ENCODE results near the gene SPATA3.
"Not testable (repeated sequence)": the region's sequence is repeated elsewhere in the genome, so short reads cannot be mapped to it uniquely, and the experiment has no call there.

SPATA3 gene

DNA sequence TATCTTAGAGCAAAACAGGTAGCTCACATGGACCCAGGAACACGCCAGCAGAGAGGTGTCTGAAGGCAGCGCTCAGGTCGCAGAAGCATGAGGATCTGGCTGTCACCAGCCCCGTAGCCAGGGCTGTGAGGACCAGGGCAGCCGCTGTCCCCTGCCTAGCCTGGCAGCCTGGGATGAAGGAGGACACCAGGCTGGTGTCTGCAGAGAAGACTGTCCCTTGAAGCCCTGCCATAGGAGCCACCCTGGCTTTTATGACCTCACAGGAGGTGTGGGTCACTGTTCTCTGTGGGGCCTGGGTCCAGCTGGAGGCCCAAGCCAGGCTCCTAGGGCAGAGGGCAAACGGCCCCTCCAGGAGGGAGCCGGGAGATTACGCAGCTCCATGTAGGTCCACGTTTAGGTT is at the start of gene SPATA3:
Gene SPATA3 (plus strand): TSS at position 301 of the 400 bp plus-strand sequence. CDS start 113 bp downstream, outside the sequence.
- DNase-seq = no peak

DNA sequence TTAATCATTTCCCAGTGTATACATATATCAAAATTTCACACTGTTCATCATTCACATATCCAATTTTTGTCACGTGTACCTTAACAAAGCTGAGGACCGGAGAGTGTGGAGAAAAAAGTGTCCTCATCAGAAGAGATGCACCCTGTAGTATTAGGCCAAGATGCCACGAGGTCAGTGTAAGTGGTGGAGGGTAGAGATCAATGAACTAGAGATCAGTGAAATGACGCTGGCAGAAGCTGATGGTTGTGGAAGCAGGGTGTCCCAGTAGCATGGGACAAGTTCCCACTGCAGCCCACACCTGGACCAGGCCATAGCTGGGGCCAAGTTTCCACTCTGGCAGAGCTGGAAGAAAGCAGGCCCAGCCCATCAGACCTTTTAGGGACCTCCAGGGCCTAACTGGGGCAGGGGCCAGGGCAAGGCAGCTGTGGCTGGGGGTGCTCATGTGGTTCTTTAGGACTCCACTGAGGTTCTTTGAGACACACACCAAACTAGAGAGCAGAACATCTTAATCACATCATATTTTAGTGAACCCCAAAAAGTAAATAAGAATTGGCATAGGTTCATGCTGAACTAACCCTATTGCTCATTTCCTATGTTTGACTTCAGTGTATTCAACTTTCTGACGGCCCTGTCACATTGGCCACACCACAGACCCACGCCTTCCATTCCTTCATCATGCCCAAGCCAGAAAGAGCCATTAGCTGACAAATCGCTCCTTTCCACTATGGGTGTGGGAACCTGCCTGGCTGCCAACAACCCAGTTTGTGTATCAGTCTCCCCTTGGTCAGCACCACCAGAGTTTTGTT is 49.3 kb upstream of the SPATA3 start:
- DNase-seq = no peak

DNA sequence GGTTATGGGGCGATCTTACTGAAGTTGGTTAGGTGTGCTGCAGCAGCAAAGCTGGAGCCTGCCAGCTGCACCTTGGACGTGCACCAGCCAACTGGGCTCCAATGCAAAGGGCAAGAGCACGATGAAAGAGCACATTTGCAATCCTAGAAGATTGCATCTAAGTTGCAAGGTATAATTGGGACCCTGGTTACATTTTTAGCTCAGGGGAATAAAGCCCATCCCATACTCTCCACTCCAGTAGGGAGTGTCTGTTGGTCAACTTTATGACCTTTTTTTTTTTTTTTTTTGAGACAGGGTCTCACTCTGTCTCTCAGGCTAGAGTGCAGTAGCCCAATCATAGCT is 48.7 kb upstream of the SPATA3 start:
- DNase-seq = no peak

DNA sequence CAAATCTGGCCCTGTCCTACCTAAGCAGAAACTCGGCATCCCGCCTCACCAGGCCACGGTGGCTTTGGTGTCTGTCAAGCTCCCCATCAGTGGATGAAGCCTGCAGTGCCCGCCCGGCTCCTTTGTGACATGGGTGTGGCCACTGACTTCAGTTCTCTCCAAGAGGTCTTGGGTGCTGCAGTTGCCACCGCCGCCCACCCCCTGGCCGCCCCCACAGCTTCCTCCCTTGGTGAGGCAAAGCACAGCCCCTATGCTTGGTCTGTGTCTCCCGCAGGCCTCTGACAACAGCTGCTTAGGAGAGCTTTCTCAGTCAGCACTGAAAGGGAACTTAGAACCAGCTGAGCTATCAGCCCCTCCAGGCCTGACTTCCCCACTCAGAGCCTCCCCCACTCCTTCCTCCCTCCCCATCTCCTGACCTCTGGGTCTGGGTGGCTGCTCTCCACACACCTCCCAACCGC is 48.0 kb upstream of the SPATA3 start:
- DNase-seq = no peak

DNA sequence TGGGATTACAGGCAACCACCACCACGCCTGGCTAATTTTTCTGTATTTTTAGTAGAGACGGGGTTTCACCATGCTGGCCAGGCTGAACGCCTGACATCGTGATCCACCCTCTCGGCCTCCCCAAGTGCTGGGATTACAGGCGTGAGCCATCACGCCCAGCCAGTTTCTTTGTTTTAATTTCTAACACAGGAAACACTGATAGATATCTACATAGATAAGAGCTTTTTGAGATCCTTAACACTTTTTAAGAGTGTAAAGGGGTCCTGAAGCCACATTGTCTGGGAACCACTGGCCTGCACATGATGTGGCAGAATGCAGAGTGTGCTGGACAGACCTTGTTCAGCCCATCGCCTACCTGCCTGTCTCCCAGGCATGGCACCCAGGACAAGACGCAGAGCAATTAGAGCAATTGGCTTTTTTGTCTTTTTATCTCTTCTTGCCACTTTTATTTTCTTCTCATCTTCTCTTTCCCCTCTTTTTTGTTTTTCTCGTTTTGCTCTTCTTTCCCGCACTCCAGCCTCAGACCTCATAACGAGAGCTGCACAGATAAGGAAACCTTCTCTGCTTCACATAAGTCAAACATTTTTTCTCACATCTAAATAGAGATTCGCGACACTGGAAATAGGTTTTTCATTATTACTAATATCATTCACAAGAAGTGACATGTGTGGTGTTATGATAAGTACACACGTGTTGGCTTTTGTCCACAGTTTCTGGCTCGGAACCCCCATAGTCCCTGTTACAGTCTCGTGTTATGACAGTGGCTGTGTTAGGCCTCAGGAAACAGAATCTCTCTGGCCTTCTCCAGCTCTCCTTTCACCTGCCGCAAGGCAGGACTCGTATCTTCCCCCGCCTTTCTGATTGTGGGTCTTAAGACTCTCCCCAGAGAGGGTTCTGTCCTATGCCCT is 45.7 kb upstream of the SPATA3 start:
- DNase-seq = no peak

DNA sequence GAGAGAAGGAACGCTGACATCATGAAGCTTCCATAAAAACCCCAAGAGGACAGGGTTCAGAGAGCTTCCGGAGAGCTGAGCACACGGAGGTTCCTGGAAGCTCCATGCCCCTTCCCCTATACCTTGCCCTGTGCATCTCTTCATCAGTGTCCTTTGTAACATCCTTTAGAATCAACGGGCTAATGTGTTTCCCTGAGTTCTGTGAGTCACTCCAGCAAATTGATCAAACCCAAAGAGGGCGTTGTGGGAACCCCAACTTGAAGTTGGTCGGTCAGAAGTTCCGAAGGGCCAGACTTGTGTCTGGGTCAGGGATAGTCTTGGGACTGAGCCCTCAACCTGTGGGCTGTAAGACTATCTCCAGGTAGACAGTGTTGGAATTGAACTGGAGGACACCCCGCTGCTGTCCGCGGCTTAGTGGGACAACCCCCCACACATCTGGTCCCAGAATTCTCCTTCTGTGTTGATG is 45.0 kb upstream of the SPATA3 start:
- no peak for DNase-seq

DNA sequence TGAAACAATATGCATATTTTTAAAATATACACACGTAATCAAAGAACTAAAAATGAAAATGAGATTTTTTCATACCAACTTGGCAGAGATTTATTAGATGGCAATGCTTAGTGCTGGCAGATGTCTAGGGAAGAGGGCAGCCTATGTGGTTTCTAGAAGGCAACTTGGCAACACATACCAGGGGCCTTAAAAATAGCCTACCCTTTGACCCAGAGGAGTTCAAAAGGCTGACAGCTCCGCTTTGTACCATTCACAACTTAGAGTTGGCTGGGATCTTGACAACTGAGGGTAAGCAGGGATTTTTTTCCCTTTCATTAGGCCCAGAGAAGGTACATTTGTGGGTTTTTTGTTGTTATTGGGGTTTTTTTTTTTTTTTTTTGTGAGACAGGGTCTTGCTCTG is 44.5 kb upstream of the SPATA3 start:
- no peak for DNase-seq

DNA sequence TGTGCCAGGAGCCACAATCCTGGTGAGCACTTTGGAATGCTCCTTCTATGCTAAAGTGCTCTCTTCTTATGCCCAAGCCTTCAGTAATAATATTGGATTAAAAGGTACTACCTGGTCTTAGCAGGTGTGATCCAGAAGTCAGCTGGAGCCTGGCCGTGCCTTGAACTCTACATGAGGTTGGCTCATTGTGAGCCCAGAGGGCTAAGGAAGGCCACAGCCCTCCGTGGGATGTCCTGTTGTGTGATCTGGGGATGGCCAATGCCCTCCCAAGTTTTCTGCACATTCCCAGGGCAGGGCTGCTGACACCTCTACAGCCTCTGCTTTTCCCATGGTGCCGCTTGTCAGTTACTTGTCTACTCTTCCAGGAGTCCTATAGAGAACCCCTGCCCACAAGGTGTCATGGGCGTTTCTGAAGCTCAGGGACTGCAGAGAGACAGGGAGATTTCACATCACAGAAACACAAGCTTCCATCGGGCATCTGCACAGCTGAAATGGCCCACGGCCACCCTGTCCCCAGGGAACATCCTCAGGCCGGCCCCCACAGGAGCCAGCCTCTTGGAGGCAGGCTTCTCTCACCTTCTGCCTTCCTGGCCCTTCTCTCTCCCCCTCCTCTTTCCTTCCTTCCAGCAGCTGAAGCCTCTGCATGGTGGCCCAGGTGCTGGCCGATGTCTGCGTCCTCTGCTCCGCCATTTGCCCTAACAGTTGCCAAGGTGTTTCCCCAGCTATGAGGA is 43.5 kb upstream of the SPATA3 start:
- DNase-seq = no peak

DNA sequence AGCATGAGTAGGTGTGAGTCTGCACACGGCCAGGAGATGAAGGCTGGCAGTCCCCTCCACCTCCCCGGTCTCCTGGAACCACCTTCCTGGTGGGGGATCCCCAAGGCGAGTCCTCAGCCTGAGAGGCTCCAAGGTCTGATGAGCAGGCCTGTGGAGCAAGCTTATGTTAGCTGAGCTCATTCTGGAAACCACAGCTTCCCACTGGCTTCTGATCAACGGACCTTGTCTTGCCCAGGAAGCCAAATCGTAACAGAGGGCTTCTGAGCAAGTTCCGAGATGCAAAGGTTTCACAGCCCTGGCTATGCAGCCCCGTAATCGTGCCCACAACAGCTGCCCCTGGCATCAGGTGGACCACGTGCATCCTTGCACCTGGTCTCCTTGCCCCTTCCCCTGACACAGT is 42.1 kb upstream of the SPATA3 start:
- DNase-seq = no peak

DNA sequence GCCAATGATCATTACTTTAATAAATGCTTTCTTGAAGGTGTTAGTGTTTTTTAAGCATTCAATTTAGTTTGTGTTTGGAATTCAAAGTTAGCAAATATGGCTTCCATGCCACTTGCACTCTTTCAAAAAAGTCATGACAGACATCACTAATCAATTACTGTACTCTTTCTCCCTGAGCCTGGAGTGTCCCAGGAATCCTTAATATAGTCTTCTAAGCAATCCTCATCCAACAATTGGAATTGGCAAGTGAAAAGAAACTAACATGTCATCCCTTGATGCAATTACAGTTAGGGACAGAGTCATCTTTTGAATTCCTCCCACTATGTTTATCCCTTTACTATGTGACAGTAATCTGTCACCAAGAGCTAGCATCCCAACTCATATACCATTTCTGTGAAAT is 41.2 kb upstream of the SPATA3 start:
- DNase-seq = no peak

DNA sequence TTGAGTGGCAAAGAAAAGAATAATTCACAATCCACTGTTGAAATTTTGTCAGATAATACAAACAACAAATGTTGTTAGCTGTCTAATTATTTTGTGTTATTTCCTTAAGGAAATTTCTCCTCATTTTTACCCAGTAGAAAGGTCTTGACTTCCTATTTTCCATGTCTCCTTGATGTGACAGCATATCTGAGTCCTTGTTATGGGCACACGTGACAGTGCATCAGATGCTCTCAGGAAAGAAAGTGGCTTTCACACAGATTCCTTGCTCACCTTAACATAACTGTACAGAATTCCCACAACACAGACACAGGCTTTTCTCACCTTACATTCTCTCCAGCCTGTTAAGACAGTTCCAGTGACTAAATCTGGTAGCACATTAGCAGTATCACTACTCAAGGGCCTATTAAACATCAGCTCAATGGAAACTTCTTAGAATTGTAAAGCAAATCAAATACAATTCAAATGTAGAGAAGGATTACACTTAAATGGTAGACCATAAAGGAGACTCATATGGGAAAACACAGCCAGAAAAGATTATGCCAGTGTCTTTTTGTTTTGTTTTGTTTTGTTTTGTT is 40.7 kb upstream of the SPATA3 start:
- no peak for DNase-seq

DNA sequence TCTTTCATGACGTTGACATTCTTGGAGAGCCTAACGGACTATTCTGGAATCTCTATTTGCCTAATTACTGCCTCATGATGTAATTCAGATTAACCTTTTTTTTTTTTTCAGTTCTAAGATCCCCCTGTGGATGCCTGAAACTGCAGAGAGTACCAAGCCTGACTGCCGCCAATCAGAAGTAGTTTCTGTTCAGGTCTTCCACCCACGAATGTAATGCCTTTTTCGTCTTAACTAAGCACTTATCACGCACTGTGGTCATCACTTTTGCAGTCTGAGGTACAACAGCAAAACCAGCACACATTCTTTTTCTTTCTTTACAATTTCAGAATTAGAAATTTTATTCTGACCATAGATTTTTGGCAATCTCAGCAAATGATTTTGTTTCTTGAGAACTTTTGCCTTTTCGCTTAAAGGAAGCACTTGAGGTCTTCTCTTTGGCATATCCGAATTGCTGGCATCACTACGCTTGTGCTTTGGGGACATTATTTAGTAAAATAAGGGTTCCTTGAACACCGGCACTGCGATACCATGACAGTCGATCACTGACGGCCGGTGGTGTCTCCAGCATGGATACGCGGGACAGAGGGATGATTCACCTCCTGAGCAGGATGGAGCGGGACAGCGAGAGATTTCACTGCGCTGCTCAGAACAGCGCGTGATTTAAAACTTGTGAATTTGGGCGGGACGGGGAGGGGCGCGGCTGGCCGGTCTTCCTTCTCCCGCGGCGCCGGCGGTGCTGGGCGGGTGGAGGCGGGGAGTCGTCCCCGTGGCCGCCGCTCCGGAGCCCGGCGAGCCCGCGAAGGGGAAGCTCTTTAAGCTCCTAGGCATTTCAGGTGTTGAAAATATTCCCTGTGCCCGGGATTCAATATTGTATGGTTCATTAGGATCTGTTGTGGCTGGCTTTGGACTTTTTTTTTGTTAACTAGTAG is 38.8 kb upstream of the SPATA3 start:
- no peak for DNase-seq

DNA sequence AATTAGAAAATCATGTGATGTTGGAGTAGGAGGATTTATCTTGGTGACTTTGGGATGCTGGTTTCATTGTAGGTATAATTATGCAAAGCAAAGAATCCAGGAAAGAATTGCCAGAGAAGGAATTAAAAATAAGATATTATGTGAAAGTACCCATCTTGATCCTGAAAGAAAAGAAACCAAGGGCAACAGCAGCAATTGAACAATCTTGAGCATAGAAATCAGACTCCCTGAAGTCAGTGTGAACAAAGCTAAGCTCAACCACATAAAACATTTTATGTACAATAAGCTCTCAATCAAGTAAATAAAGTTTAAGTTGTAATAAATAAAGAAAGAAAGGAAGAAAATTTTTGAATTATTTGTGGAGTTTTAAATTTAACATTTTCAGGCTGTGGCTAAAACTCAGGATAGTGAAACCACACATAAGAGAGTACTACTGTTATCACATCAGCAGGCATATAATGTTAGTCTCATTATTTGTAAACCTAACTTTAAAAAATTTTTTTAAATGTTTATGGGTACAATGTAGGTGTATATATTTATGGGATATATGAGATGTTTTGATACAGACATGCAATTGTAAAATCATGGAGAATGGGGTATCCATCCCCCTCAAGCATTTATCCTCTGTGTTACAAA is 38.0 kb upstream of the SPATA3 start:
- DNase-seq = no peak

DNA sequence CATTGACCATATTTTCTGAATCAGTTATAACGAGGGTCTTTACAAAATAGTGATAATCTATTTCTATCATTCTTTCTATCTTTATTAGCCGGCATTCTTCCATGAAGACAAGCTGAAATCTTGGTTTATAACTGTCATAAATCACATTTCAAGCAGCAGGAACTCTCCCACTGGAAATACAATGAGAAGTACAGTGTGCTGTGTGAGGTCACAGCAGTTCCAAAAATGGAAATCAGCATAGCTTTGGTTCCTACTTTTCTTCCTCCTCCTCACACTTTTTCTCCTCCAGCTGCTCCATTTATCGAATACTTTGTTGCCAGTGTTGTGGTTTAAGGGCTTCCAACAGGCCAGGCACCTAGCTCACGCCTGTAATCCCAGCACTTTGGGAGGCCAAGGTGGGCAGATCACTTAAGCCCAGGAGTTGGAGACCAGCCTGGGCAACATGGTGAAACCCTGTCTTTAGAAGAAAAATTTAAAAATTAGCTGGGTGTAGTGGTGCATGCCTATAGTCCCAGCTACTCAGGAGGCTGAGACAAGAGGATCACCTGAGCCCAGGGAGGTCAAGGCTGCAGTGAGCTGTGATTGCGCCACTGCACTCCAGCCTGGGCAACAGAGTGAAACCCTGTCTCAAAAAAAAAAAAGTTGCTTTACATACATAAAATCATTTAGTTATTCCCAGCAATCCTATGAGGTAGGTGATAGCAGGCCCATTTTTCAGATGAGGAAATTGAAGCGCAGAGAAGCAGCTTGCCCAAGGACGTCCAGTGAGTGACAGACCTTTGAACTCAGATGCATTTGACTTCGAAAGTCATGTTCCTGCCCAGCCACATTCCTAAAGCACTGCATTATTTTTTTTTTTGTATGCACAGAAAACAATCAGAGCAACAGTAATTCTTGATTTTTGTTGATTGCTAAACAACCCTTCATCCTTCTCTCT is 36.8 kb upstream of the SPATA3 start:
- DNase-seq = no peak

DNA sequence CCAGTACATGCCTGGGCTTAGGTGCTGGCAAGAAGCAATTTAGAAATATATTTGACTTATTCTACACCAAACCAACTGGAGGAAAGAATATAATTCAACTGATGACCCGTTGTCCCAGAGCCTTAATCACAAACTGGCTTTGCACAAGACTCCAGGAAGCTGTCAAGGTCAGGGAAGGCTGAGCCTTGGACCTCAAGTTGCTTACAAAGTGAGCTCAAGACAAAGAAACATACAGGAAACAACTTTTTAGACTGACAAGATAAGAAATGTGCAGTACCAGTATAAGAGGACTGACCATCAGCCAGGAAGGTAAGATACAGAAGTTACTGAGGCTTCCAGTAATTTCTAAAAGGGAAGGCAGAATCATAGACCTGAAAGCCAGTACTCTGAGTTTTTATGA is 35.9 kb upstream of the SPATA3 start:
- no peak for DNase-seq

DNA sequence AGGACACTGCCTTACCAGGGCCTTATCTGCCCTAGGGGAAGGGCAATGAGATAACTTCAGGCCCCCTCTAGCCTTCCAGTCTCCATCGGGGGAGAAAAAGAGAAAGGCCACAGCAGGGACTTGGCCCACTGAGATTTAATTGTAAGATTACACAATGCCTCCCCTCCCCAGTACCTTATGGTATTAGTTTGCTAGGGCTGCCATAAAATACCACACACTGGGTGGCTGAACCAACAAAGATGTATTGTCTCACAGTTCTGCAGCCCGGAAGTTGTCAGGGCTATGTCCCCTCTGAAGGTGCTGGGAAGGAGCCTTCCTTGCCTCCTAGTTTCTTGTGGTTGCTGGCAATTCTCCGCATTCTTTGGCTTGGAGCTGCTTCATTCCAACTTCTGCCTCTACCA is 34.8 kb upstream of the SPATA3 start:
- DNase-seq = no peak

DNA sequence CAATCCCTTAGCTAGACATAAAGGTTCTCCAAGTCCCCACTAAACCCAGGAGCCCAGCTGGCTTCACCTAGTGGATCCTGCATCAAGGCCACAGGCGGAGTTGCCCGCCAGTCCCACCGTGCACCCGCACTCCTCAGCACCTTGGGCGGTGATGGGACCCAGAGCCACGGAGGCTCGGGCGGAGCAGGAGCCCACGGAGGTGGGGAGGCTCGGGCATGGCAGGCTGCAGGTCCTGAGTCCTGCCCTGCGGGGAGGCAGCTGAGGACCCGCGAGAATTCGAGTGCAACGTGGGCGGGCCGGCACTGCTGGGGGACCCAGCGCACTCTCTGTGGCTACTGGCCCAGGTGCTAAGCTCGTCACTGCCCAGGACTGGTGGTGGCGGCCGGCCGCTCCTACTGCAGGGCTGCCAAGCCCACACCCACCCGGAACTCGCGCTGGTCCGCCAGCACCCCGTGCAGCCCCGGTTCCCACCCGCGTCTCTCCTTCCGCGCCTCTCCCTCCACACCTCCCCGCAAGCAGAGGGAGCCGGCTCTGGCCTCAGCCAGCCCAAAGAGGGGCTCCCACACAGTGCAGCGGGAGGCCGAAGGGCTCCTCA is 31.7 kb upstream of the SPATA3 start:
- DNase-seq = no peak

DNA sequence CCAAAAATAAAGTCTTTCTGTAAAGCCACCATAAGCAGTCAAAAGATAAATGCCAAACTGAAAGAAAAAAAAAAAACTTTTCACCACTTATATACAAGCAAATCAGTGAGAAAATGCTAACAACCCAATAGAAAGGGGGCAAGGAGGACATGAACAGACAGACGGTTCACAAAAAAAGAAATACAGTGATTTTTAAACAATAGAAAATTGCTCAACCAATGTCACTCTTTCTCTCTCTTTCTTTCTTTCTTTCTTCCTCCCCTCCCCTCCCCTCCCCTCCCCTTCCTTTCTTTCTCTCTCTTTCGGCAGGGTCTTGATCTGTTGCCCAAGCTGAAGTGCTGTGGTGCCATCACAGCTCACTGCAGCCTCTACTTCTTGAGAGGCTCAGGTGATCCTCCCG is 28.8 kb upstream of the SPATA3 start:
- DNase-seq = no peak

DNA sequence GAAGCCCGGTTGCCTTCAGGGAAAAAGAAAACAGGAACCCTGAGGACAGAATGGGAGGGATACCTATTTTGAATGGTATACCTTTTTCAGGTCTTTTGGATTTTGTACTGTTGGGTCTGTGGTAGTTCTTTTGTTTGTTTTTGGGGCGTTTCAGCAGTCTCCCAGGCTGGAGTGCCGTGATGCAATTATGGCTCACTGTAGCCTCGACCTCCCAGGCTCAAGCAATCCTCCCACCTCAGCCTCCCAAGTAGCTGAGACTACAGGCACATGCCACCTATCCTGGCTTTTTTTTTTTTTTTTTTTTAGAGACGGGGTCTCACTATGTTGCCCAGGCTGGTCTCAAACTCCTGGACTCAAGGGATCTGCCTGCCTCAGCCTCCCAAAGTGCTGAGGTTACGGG is 27.6 kb upstream of the SPATA3 start:
- not testable (repeated sequence) for DNase-seq
